H1 (cell line): ENCODE measurements around the gene CDH7. TPM values are rescaled to one million over a fixed set of nuclear protein-coding genes. Genes with fewer than 3 reads are reported as not detected.

ENCODE experiments used
- CTCF ChIA-PET: fragments of 300-600 bp; sonication (Branson Sonifier 250); formaldehyde crosslinking; loops from one replicate; lab custom pipeline; 2021; ENCODE audit not compliant: partially characterized antibody; lab: Charles Lee
- POLR2A ChIA-PET: fragments of 300-600 bp; sonication (Branson Sonifier 250); formaldehyde crosslinking; loops from one replicate; lab custom pipeline; 2021; ENCODE audit warnings: inconsistent platforms; ENCODE audit not compliant: partially characterized antibody; lab: Charles Lee
- DNase-seq, 2 experiments: peaks; one replicate each; pipeline versions ENCODE4 v3.0.0 to v3.0.0-alpha.2; 2010 to 2022; ENCODE audit warnings: low spot score in 2 of 2, low read depth in 1 of 2, mixed read lengths in 1 of 2
- FAIRE-seq: peaks from 2 replicates; lab custom pipeline; 2011; peaks lifted over from hg19 to GRCh38; lab: Jason Lieb, UNC
- H2AFZ ChIP-seq: 2 replicates; pipeline ENCODE4 v1.8.1; 2012; ENCODE audit warnings: low read length, inconsistent platforms
- H2AK5ac ChIP-seq: 2 replicates; pipeline ENCODE4 v1.6.1; 2013; ENCODE audit warnings: low read depth, low read length
- H2BK120ac ChIP-seq: replicated peaks from 2 replicates; pipeline ENCODE3; 2013; ENCODE audit warnings: low read depth, low read length, inconsistent platforms
- H2BK12ac ChIP-seq: 2 replicates; pipeline ENCODE4 v1.6.1; 2013; ENCODE audit warnings: low read depth, low read length
- H2BK15ac ChIP-seq: 2 replicates; pipeline ENCODE4 v1.6.1; 2013; ENCODE audit warnings: low read length
- H2BK20ac ChIP-seq: 2 replicates; pipeline ENCODE4 v1.6.1; 2013; ENCODE audit warnings: low read length
- H2BK5ac ChIP-seq: 2 replicates; pipeline ENCODE4 v1.6.1; 2013; ENCODE audit warnings: low read depth, low read length
- H3K14ac ChIP-seq: 2 replicates; pipeline ENCODE4 v1.6.1; 2013; ENCODE audit warnings: inconsistent platforms; ENCODE audit not compliant: insufficient read length
- H3K18ac ChIP-seq: 2 replicates; pipeline ENCODE4 v1.6.1; 2013; ENCODE audit warnings: low read length; ENCODE audit errors: extremely low read depth
- H3K23ac ChIP-seq: 2 replicates; pipeline ENCODE4 v1.6.1; 2013; ENCODE audit warnings: inconsistent platforms; ENCODE audit not compliant: insufficient read length
- H3K23me2 ChIP-seq: 2 replicates; pipeline ENCODE4 v1.6.1; 2013; ENCODE audit warnings: low read depth, low read length
- H3K27ac ChIP-seq: 2 replicates; pipeline ENCODE4 v1.6.1; 2011; ENCODE audit warnings: low read depth, low read length, inconsistent platforms
- H3K27me3 ChIP-seq, 4 experiments: replicated peaks in 1 of 4; 1 replicate in 1 of 4; 2 replicates in 3 of 4; pipeline versions ENCODE4 v1.6.1 to v1.8.1; 2011 to 2013; ENCODE audit warnings: low read length in 3 of 4, mild to moderate bottlenecking in 3 of 4, inconsistent platforms in 2 of 4, mixed read lengths in 2 of 4, moderate library complexity in 1 of 4; ENCODE audit not compliant: control insufficient read depth in 3 of 4, insufficient read depth in 3 of 4; ENCODE audit errors: extremely low read depth in 1 of 4
- H3K36me3 ChIP-seq, 4 experiments: 2 replicates each; pipeline versions ENCODE4 v1.6.1 to v1.8.1; 2011 to 2013; ENCODE audit warnings: mild to moderate bottlenecking in 4 of 4, low read length in 3 of 4, moderate library complexity in 2 of 4, control low read depth in 1 of 4, inconsistent platforms in 1 of 4; ENCODE audit not compliant: insufficient read depth in 4 of 4, control insufficient read depth in 2 of 4
- H3K4ac ChIP-seq: replicated peaks from 2 replicates; pipeline ENCODE3; 2013; ENCODE audit warnings: low read length, low read depth, mixed read lengths, inconsistent platforms; ENCODE audit not compliant: insufficient read length
- H3K4me1 ChIP-seq, 4 experiments: replicated peaks in 1 of 4; 1 replicate in 1 of 4; 2 replicates in 3 of 4; pipeline versions ENCODE4 v1.6.1 to v1.8.1; 2011 to 2013; ENCODE audit warnings: low read length in 3 of 4, inconsistent platforms in 2 of 4, mixed read lengths in 1 of 4; ENCODE audit not compliant: insufficient read depth in 4 of 4, control insufficient read depth in 3 of 4
- H3K4me2 ChIP-seq, 2 experiments: 2 replicates each; pipeline versions ENCODE4 v1.6.1 to v1.8.1; 2011 to 2013; ENCODE audit warnings: low read depth in 2 of 2, low read length in 2 of 2, control low read depth in 1 of 2, inconsistent platforms in 1 of 2, mild to moderate bottlenecking in 1 of 2; ENCODE audit not compliant: insufficient read depth in 1 of 2
- H3K4me3 ChIP-seq, 4 experiments: fragments of 200-600, 300-600 bp in 1 of 4; sonication (generic), shearing (Covaris generic), sonication (Bioruptor Twin) in 1 of 4; 2 replicates each; pipeline versions ENCODE4 v1.5.1 to v1.8.1; 2011 to 2016; ENCODE audit warnings: low read length in 4 of 4, low read depth in 3 of 4, control low read depth in 2 of 4, inconsistent platforms in 2 of 4, mild to moderate bottlenecking in 2 of 4, mixed read lengths in 1 of 4, moderate library complexity in 1 of 4; ENCODE audit not compliant: insufficient read depth in 2 of 4; ENCODE audit errors: extremely low read depth in 1 of 4
- H3K56ac ChIP-seq: replicated peaks from 2 replicates; pipeline ENCODE3; 2013; ENCODE audit warnings: low read depth, mild to moderate bottlenecking, mixed read lengths, low read length, inconsistent platforms; ENCODE audit not compliant: insufficient read length
- H3K79me1 ChIP-seq: 2 replicates; pipeline ENCODE4 v1.6.1; 2013; ENCODE audit warnings: low read depth, low read length, control low read depth
- H3K79me2 ChIP-seq, 2 experiments: 2 replicates each; pipeline versions ENCODE4 v1.6.1 to v1.8.1; 2012 to 2013; ENCODE audit warnings: low read length in 2 of 2, mild to moderate bottlenecking in 2 of 2, inconsistent platforms in 1 of 2; ENCODE audit not compliant: insufficient read depth in 2 of 2, control insufficient read depth in 1 of 2
- H3K9ac ChIP-seq, 4 experiments: replicated peaks in 1 of 4; 1 replicate in 1 of 4; 2 replicates in 3 of 4; pipeline versions ENCODE4 v1.6.1 to v1.8.1; 2011 to 2013; ENCODE audit warnings: low read depth in 3 of 4, low read length in 3 of 4, control low read depth in 2 of 4, mild to moderate bottlenecking in 2 of 4, moderate library complexity in 2 of 4, inconsistent platforms in 1 of 4; ENCODE audit errors: extremely low read depth in 1 of 4
- H3K9me3 ChIP-seq, 2 experiments: 2 replicates each; pipeline versions ENCODE4 v1.6.1 to v1.8.1; 2012 to 2013; ENCODE audit warnings: mild to moderate bottlenecking in 2 of 2, moderate library complexity in 2 of 2, control low read depth in 1 of 2, inconsistent platforms in 1 of 2, low read depth in 1 of 2, low read length in 1 of 2, mixed read lengths in 1 of 2; ENCODE audit not compliant: insufficient read depth in 2 of 2
- H4K20me1 ChIP-seq, 2 experiments: replicated peaks in 1 of 2; 2 replicates each; pipeline versions ENCODE3 to v1.8.1; 2011 to 2013; ENCODE audit warnings: inconsistent platforms in 2 of 2, low read length in 2 of 2, mild to moderate bottlenecking in 1 of 2; ENCODE audit not compliant: insufficient read depth in 2 of 2, control insufficient read depth in 1 of 2
- H4K5ac ChIP-seq: 2 replicates; pipeline ENCODE4 v1.6.1; 2013; ENCODE audit warnings: low read length, low read depth, mixed read lengths, inconsistent platforms; ENCODE audit not compliant: insufficient read length
- H4K8ac ChIP-seq: 2 replicates; pipeline ENCODE4 v1.8.0; 2013; ENCODE audit warnings: mild to moderate bottlenecking, moderate library complexity, low read length, inconsistent platforms; ENCODE audit not compliant: insufficient read depth; ENCODE audit errors: extremely low read depth
- H4K91ac ChIP-seq: replicated peaks from 2 replicates; pipeline ENCODE3; 2013; ENCODE audit warnings: low read length, mixed read lengths, inconsistent platforms; ENCODE audit not compliant: insufficient read length
- CEBPB ChIP-seq: IDR thresholded peaks from 2 replicates; pipeline ENCODE4 v1.6.1; 2012; ENCODE audit warnings: low read depth, low read length
- CHD1 ChIP-seq: IDR thresholded peaks from 2 replicates; pipeline ENCODE4 v1.6.1; 2012; ENCODE audit warnings: low read depth, low read length, improper control_type of control experiment
- EZH2 ChIP-seq: fragments of 200-600 bp; sonication (generic); IDR thresholded peaks from 2 replicates; pipeline ENCODE4 v1.7.1; 2012; ENCODE audit warnings: low read depth, mild to moderate bottlenecking, moderate library complexity, low read length, inconsistent platforms; ENCODE audit not compliant: severe bottlenecking
- KDM1A ChIP-seq: fragments of 200-600, 300-600 bp; sonication (generic); IDR thresholded peaks from 2 replicates; pipeline ENCODE4 v1.7.1; 2016; ENCODE audit warnings: mild to moderate bottlenecking, low read length, borderline replicate concordance
- MAFK ChIP-seq: IDR thresholded peaks from 2 replicates; pipeline ENCODE4 v1.6.1; 2012; ENCODE audit warnings: low read depth, mild to moderate bottlenecking, improper control_type of control experiment, low read length
- POLR2A ChIP-seq, 2 experiments: IDR thresholded peaks; 1 replicate in 1 of 2; 2 replicates in 1 of 2; pipeline ENCODE4 v1.6.1; 2011; ENCODE audit warnings: low read depth in 2 of 2, low read length in 2 of 2, mild to moderate bottlenecking in 2 of 2; ENCODE audit errors: control extremely low read depth in 1 of 2
- RFX5 ChIP-seq: IDR thresholded peaks from 2 replicates; pipeline ENCODE4 v1.6.1; 2011; ENCODE audit warnings: low read depth, low read length, improper control_type of control experiment, borderline replicate concordance
- WGBS, 2 experiments: shearing (Covaris generic) in 1 of 2; methylation state at CpG; one replicate each; pipeline versions ENCODE4 v1.1.6 to v1.1.7; 2013 to 2015; ENCODE audit warnings: low lambda C conversion rate in 2 of 2, mixed read lengths in 2 of 2, inconsistent platforms in 1 of 2, low coverage in 1 of 2, missing lambda C conversion rate in 1 of 2; ENCODE audit not compliant: insufficient replicate concordance in 2 of 2, insufficient coverage in 1 of 2, insufficient read length in 1 of 2; ENCODE audit errors: extremely low coverage in 1 of 2, missing lambda C conversion rate in 1 of 2; 5-methylcytosine and 5-hydroxymethylcytosine counted together
- polyA plus RNA-seq, 7 experiments: library from polyadenylated mRNA; depleted of rRNA in 3 of 7; stranded (reverse) in 5 of 7; unstranded in 2 of 7; fragments of >200 nt in 5 of 7; fragments of 200-250 nt in 2 of 7; gene quantifications; 1 replicate in 5 of 7; 2 replicates in 1 of 7; 4 replicates in 1 of 7; pipeline versions ENCODE4 v1.2.1 to v1.2.3, GENCODE V29; 2011 to 2013; ENCODE audit warnings: missing spikeins in 2 of 7, mixed read lengths in 2 of 7
- total RNA-seq: library from RNA; stranded (reverse); fragmentation: NEBNext Ultra II Directional; extraction: Animal tissue kit (Norgen Biotek cat#: 25700); gene quantifications from 2 replicates; pipeline ENCODE4 v1.2.1, GENCODE V29; 2021

CDH7 gene
- total and polyA plus RNA-seq, 2 of the 8 experiments (the other 6 are each of a cell fraction or from before 2014, with no cell fraction given): 1.00 to 1.5 TPM

DNA sequence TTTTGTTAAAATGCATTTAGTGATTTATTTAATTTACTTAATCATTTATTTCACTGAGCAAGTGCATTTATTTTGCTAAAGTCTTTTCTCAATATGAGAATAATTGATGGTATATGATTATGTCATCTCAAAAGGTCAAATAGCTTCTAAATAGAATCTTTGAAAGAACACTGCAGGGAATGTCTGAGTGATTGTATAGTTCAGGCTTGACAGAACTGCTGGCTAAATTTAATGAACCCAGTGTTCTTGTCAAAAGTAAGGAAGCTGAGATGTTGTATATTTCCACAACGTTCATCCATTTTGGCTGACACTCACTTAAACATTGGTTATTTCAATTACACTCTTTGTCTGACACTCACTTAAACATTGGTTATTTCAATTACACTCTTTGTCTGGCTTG is 39.3 kb upstream of the CDH7 start:
- no peak overlapping the region for H2BK5ac ChIP-seq
- no peak overlapping the region for H4K91ac ChIP-seq
- no peak overlapping the region for H4K5ac ChIP-seq
- no peaks in the 10 kb centered on the region for H3K4me1 ChIP-seq
- H3K56ac ChIP-seq: no peak overlapping the region
- no peak overlapping the region for H3K4me2 ChIP-seq
- DNase-seq: no peak
- no peaks in the 10 kb centered on the region for H4K20me1 ChIP-seq
- H2AK5ac ChIP-seq: no peak overlapping the region
- CTCF ChIA-PET: interaction anchor here (0.7 kb wide), 1 partner anchor 203 kb away, joined by 3 read pairs; no protein-coding TSS in a partner anchor
- no peak for TF ChIP-seq MAFK
- no peak for TF ChIP-seq POLR2A (IDR thresholded peaks at IDR 0.05; ENCODE audit: control extremely low read depth in 1 of 2, low read depth in 2 of 2, low read length in 2 of 2)
- no peak for TF ChIP-seq CEBPB
- TF ChIP-seq CHD1: no peak
- TF ChIP-seq EZH2: no peak
- TF ChIP-seq KDM1A: no peak
- no peak for TF ChIP-seq RFX5
- TF ChIP-seq, all 59 proteins: peak for 0
- H3K36me3 ChIP-seq: no peaks in the 10 kb centered on the region
- H3K27me3 ChIP-seq: no peaks in the 10 kb centered on the region
- no peaks in the 10 kb centered on the region for H3K23me2 ChIP-seq
- WGBS, 2 experiments: 73% methylated on average over 1 of the region's 1 CpG; no CpG with 5 or more reads in 1 of the 2 experiments
- H2BK12ac ChIP-seq: no peak overlapping the region
- H3K27ac ChIP-seq: no peak overlapping the region
- no peaks in the 10 kb centered on the region for H3K79me1 ChIP-seq
- no peak overlapping the region for H3K9ac ChIP-seq
- H3K14ac ChIP-seq: no peak overlapping the region
- H3K9me3 ChIP-seq: no peaks in the 10 kb centered on the region
- H3K79me2 ChIP-seq: no peaks in the 10 kb centered on the region
- POLR2A ChIA-PET: no interaction called here
- H2BK120ac ChIP-seq: no peak overlapping the region
- FAIRE-seq: no peak
- H2AFZ ChIP-seq: no peak overlapping the region
- no peak overlapping the region for H3K23ac ChIP-seq
- no peak overlapping the region for H2BK20ac ChIP-seq
- H2BK15ac ChIP-seq: no peak overlapping the region
- H3K18ac ChIP-seq: no peak overlapping the region
- H3K4me3 ChIP-seq: no peak overlapping the region
- H4K8ac ChIP-seq: no peak overlapping the region
- no peak overlapping the region for H3K4ac ChIP-seq
